Omental fat pad (tissue), 4 donors: ENCODE data around the gene SOX6. TPM values are rescaled to one million over a fixed set of nuclear protein-coding genes. Genes with fewer than 3 reads are reported as not detected.
A peak's percentile ranks its signal among the peaks of the same experiment; 100 is the strongest.

Source experiments
- ATAC-seq: fragments of 150-250 bp; one replicate; pipeline ENCODE4 v1.9.1; 2016; ENCODE audit warnings: mild to moderate bottlenecking, moderate library complexity; ENCODE audit not compliant: low FRiP score
- DNase-seq: peaks from one replicate; pipeline ENCODE4 v3.0.0-alpha.2; 2019; ENCODE audit warnings: low spot score
- total RNA-seq, 4 donors: library from RNA; depleted of rRNA; stranded (reverse); fragments of >200 nt; gene quantifications; one replicate each; pipeline ENCODE4 v1.1.0, GENCODE V29; 2016
- TF ChIP-seq, protein P1 (sequence below), 3 donors: fragments of 450-650 bp; IDR thresholded peaks; one replicate each; pipeline ENCODE4 v1.5.1; 2016 to 2017; ENCODE audit warnings: antibody characterized with exemption in 3 of 3, mild to moderate bottlenecking in 3 of 3, moderate library complexity in 2 of 3

Gene SOX6
- total RNA-seq, 4 donors from 2014 or later = 2.0 to 41.0 (median 8.9) TPM

DNA sequence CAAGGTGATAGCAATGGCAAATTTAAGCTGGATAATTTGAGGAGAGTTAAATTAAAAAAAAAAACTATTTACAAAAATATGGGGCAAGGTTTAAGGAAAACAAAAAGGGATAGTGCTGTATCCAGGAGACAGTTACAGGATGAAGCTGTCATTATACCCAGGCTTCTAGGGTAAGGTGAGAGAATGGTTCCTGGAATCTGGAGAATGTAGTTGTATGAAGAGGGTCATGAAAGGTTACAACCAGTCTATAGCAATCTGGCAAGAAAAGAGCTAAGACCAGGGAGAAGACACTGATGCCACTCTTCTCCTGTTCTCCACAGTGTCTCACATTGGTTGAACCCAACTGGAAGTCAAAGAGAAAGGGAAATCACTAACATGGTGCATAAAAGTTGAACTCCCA, 144.9 kb downstream of the SOX6 start:
- no peak for ATAC-seq
- TF ChIP-seq, protein P1, sequence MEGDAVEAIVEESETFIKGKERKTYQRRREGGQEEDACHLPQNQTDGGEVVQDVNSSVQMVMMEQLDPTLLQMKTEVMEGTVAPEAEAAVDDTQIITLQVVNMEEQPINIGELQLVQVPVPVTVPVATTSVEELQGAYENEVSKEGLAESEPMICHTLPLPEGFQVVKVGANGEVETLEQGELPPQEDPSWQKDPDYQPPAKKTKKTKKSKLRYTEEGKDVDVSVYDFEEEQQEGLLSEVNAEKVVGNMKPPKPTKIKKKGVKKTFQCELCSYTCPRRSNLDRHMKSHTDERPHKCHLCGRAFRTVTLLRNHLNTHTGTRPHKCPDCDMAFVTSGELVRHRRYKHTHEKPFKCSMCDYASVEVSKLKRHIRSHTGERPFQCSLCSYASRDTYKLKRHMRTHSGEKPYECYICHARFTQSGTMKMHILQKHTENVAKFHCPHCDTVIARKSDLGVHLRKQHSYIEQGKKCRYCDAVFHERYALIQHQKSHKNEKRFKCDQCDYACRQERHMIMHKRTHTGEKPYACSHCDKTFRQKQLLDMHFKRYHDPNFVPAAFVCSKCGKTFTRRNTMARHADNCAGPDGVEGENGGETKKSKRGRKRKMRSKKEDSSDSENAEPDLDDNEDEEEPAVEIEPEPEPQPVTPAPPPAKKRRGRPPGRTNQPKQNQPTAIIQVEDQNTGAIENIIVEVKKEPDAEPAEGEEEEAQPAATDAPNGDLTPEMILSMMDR (IDR thresholded peaks at IDR 0.05) = no peak
- no peak for DNase-seq

DNA sequence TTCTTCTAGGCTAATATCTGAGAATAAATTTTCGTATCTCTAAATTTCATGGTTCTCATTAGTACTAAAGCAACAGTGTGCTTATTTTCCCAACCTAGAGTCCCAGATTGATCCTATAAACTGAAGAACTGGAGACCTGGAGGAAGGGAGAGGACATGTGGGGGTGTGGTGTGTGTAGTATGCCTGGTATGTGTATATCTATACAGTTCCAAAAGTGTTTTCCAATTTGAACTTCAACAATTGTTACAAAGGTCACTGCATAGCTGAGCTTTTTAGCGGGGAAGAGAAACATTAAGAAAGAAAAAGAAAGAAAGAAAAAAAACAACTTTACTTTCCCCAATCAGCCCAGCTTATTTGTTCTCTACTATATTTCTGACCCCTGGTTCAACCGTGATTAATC, 152.1 kb downstream of the SOX6 start:
- no peak for ATAC-seq
- no peak for DNase-seq
- TF ChIP-seq, protein P1 (IDR thresholded peaks at IDR 0.05) = no peak

DNA sequence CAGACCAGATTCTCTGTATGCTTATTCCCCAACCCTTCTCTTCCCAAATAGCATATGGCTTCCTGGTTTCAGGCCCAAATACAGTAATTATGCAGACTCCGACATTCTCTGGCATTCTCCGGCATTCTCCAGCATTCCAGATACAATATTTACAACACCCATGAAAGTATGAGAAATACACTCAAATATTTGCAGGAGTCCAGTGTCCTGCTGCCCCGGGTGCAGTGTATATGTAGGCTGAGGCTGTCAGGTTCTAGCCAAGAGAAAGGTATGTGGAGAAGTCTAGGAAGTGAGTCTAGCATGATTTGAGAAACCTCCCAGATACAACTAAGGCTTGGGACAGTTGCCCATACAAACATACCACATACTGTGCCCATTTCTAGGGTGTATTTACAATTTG, 160.7 kb downstream of the SOX6 start:
- TF ChIP-seq, protein P1 (IDR thresholded peaks at IDR 0.05) = no peak
- no peak for DNase-seq
- ATAC-seq = no peak

DNA sequence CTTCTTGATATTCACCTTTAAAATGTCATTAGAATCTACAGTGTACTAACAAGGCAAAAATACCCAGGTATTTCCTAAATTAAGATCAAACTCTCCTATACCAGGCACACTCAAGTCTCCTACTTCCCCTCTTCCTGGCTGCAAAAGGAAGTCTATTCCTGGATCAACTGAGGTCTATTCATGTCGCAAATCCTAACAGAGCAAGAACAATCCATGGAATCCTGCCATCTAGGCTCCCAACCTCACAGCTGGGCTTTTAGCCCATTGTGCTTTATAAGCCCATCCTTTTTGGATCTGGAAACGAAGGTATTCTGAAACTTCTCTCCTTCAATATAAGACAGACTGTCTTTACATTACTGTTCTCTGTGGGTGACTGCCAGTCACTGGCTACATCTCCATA, 161.8 kb downstream of the SOX6 start:
- no peak for ATAC-seq

DNA sequence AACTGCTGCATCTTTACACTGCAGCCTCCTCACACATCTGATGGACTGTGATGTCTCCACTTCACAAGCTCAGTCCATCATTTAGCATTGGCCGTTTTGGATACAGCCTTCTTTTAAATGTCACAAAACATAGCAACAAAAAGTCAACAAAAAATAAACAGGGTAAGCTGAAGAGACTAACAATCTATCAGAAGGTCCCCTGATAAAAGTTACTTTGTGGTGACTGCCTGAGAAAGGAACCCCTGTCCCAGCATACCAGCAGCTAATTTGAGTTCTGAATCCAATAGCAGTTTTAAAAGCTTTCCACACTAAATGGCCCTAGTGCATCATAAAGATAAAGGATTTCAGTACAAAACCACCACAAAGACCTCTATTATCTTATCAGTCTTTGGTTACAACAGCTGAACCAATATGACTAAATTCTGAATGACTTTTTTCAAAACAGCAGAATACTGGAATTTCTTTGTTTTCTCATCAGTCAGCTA, 162.4 kb downstream of the SOX6 start:
- DNase-seq (no peak), ATAC-seq (no peak)
- TF ChIP-seq, protein P1 (IDR thresholded peaks at IDR 0.05) = no peak

More for the DNA sequence above, 161.8 kb downstream of the SOX6 start:
- TF ChIP-seq, protein P1 (IDR thresholded peaks at IDR 0.05) = no peak
- no peak for DNase-seq

DNA sequence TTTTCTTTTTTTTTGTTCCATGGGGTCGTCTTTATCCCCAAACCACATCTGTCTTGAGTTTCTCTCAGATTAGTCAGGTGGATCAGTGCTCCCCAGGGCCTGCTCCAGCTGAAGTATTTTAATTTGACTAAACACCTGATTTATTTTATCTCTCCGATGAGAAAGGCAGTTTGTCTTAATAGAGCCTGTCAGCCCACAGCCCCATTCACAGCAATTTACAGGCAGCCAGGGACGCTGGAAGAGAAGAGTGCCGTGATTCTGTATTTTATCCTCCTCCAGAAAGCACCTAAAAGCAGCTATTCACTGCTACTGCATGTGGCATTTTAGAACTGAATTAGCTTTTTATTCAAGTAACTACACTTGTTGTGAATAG, 164.5 kb downstream of the SOX6 start:
- no peak for ATAC-seq
- TF ChIP-seq, protein P1 (IDR thresholded peaks at IDR 0.05) = no peak
- DNase-seq = no peak

DNA sequence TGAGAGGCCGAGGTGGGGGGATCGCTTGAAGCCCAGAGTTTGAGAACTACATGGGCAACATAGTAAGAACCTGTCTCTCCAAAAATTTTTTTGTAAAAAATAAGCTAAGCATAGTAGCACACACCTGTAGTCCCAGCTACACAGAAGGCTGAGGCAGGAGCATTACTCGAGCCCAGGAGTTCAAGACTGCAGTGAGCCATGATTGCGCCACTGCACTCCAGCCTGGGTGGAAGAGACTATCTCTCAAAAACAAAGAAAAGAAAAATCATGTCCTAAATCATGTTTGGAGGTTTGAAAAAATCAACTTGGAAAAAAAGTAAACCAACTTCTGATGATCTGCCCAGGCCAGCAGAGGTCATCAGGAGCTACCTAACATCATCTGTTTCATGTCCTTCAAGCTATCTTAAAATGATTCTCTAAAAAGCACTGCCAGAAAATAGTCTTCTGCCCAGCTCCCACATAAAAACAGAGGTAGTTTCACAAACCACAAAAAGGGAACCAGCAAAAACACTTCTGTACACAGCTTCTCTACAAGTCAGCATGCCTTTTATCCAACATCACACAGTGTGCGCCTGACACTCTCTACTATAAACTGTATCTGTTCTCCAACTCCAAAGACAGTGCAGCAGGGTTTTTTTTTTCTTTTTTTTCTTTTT, 165.0 kb downstream of the SOX6 start:
- TF ChIP-seq, protein P1 (IDR thresholded peaks at IDR 0.05) = no peak
- DNase-seq (no peak), ATAC-seq (peak; percentile 55)
